IMR-90 (cell line): ENCODE measurements around the gene MKX. TPM values are rescaled to one million over a fixed set of nuclear protein-coding genes. Genes with fewer than 3 reads are reported as not detected.

Experiments used
- ATAC-seq: fragments of 200-7000 bp; cut with Tn5 transposase; 2 replicates; pipeline ENCODE4 v1.9.1; 2020; ENCODE audit warnings: low read depth, mild to moderate bottlenecking, moderate library complexity
- BruUV-seq: library from RNA; stranded (reverse); fragments of 400-500 nt; replicated peaks from 2 replicates; lab custom pipeline; 2021; lab: Mats Ljungman, UMichigan
- CTCF ChIA-PET: fragments of 300-600 bp; formaldehyde crosslinking; extraction: SDS; loops from one replicate; lab custom pipeline; 2021; ENCODE audit warnings: antibody characterized with exemption; lab: Yijun Ruan, JAX
- POLR2A ChIA-PET: fragments of 300-600 bp; sonication (Branson Sonifier 250); formaldehyde crosslinking; loops from one replicate; lab custom pipeline; 2022; ENCODE audit warnings: antibody characterized with exemption; ENCODE audit not compliant: unreplicated experiment; lab: Charles Lee
- DNase-seq: peaks from one replicate; pipeline ENCODE4 v3.0.0; 2013
- H2AFZ ChIP-seq: replicated peaks from 2 replicates; pipeline ENCODE3; 2013; ENCODE audit warnings: low read length, mild to moderate bottlenecking; ENCODE audit not compliant: poor library complexity
- H2AK5ac ChIP-seq: 2 replicates; pipeline ENCODE4 v1.6.1; 2013; ENCODE audit warnings: low read depth, low read length, inconsistent platforms
- H2AK9ac ChIP-seq: replicated peaks from 2 replicates; pipeline ENCODE3; 2013; ENCODE audit warnings: mild to moderate bottlenecking, low read depth, low read length, moderate library complexity; ENCODE audit not compliant: poor library complexity
- H2BK120ac ChIP-seq: 2 replicates; pipeline ENCODE4 v1.6.1; 2013; ENCODE audit warnings: low read depth, low read length, inconsistent platforms
- H2BK15ac ChIP-seq: 3 replicates; pipeline ENCODE4 v1.6.1; 2013; ENCODE audit warnings: low read depth, low read length, inconsistent platforms
- H2BK20ac ChIP-seq: 2 replicates; pipeline ENCODE4 v1.6.1; 2013; ENCODE audit warnings: low read depth, mild to moderate bottlenecking, inconsistent platforms, low read length, moderate library complexity
- H2BK5ac ChIP-seq: 2 replicates; pipeline ENCODE4 v1.6.1; 2013; ENCODE audit warnings: mild to moderate bottlenecking, low read depth, low read length, inconsistent platforms; ENCODE audit not compliant: poor library complexity, severe bottlenecking
- H3K14ac ChIP-seq: replicated peaks from 2 replicates; pipeline ENCODE4 v1.6.1; 2013; ENCODE audit warnings: low read depth, low read length, inconsistent platforms
- H3K18ac ChIP-seq: 2 replicates; pipeline ENCODE4 v1.6.1; 2013; ENCODE audit warnings: low read depth, low read length, control low read depth
- H3K23ac ChIP-seq: 2 replicates; pipeline ENCODE4 v1.6.1; 2013; ENCODE audit warnings: low read depth, low read length, inconsistent platforms
- H3K27ac ChIP-seq: 2 replicates; pipeline ENCODE4 v1.5.1; 2013; ENCODE audit warnings: mild to moderate bottlenecking, control low read depth, low read length; ENCODE audit not compliant: insufficient read depth
- H3K27me3 ChIP-seq: 2 replicates; pipeline ENCODE4 v1.6.1; 2013; ENCODE audit warnings: low read length; ENCODE audit not compliant: control insufficient read depth, insufficient read depth
- H3K36me3 ChIP-seq: 2 replicates; pipeline ENCODE4 v1.6.1; 2013; ENCODE audit warnings: low read length, mixed read lengths; ENCODE audit not compliant: control insufficient read depth, insufficient read depth
- H3K4ac ChIP-seq: 2 replicates; pipeline ENCODE4 v1.6.1; 2013; ENCODE audit warnings: low read depth, low read length, inconsistent platforms
- H3K4me1 ChIP-seq: 2 replicates; pipeline ENCODE4 v1.6.1; 2013; ENCODE audit warnings: low read length, mixed read lengths; ENCODE audit not compliant: control insufficient read depth, insufficient read depth
- H3K4me2 ChIP-seq: 2 replicates; pipeline ENCODE4 v1.6.1; 2013; ENCODE audit warnings: low read depth, mild to moderate bottlenecking, control low read depth, low read length, moderate library complexity
- H3K4me3 ChIP-seq: 2 replicates; pipeline ENCODE4 v1.5.1; 2013; ENCODE audit warnings: low read depth, mild to moderate bottlenecking, control low read depth, low read length, moderate library complexity; ENCODE audit not compliant: insufficient read depth
- H3K56ac ChIP-seq: 2 replicates; pipeline ENCODE4 v1.6.1; 2013; ENCODE audit warnings: low read length, inconsistent platforms; ENCODE audit not compliant: insufficient read depth; ENCODE audit errors: extremely low read depth
- H3K79me1 ChIP-seq, 2 experiments: 2 replicates each; pipeline ENCODE4 v1.6.1; 2013; ENCODE audit warnings: low read length in 2 of 2, inconsistent platforms in 1 of 2, low read depth in 1 of 2
- H3K9ac ChIP-seq: 2 replicates; pipeline ENCODE4 v1.6.1; 2013; ENCODE audit warnings: low read depth, low read length, control low read depth
- H3K9me1 ChIP-seq: 2 replicates; pipeline ENCODE4 v1.6.1; 2013; ENCODE audit warnings: low read length, inconsistent platforms; ENCODE audit not compliant: insufficient read depth
- H3K9me3 ChIP-seq: 2 replicates; pipeline ENCODE4 v1.6.1; 2013; ENCODE audit warnings: low read length; ENCODE audit not compliant: control insufficient read depth, insufficient read depth
- H4K20me1 ChIP-seq: 2 replicates; pipeline ENCODE4 v1.6.1; 2013; ENCODE audit warnings: low read length, inconsistent platforms; ENCODE audit not compliant: insufficient read depth
- H4K5ac ChIP-seq: 2 replicates; pipeline ENCODE4 v1.6.1; 2013; ENCODE audit warnings: mild to moderate bottlenecking, low read depth, low read length, control low read depth
- H4K8ac ChIP-seq, 2 experiments: 2 replicates each; pipeline ENCODE4 v1.6.1; 2013; ENCODE audit warnings: low read depth in 2 of 2, low read length in 2 of 2, control low read depth in 1 of 2, inconsistent platforms in 1 of 2
- H4K91ac ChIP-seq: 2 replicates; pipeline ENCODE4 v1.6.1; 2013; ENCODE audit warnings: low read depth, low read length, inconsistent platforms; ENCODE audit not compliant: insufficient read depth
- CEBPB ChIP-seq: IDR thresholded peaks from 2 replicates; pipeline ENCODE4 v1.6.1; 2012; ENCODE audit warnings: low read depth, low read length, improper control_type of control experiment
- CHD1 ChIP-seq: IDR thresholded peaks from 2 replicates; pipeline ENCODE4 v1.6.1; 2012; ENCODE audit warnings: low read depth, low read length, improper control_type of control experiment
- FOS ChIP-seq: fragments of 150-350 bp; IDR thresholded peaks from 2 replicates; pipeline ENCODE4 v1.6.1; 2016; ENCODE audit warnings: low read depth, low read length
- MAFK ChIP-seq: IDR thresholded peaks from 2 replicates; pipeline ENCODE4 v1.6.1; 2012; ENCODE audit warnings: low read depth, low read length, improper control_type of control experiment
- MAZ ChIP-seq: IDR thresholded peaks from 2 replicates; pipeline ENCODE4 v1.6.1; 2012; ENCODE audit warnings: low read depth, mild to moderate bottlenecking, low read length, improper control_type of control experiment, moderate library complexity, borderline replicate concordance
- MXI1 ChIP-seq: IDR thresholded peaks from 2 replicates; pipeline ENCODE4 v1.6.1; 2012; ENCODE audit warnings: low read depth, mild to moderate bottlenecking, low read length, moderate library complexity, borderline replicate concordance
- POLR2A ChIP-seq: IDR thresholded peaks from 2 replicates; pipeline ENCODE4 v1.6.1; 2012; ENCODE audit warnings: mild to moderate bottlenecking, low read depth, low read length
- RAD21 ChIP-seq: IDR thresholded peaks from 2 replicates; pipeline ENCODE4 v1.6.1; 2012; ENCODE audit warnings: low read length, improper control_type of control experiment
- RFX5 ChIP-seq: IDR thresholded peaks from 2 replicates; pipeline ENCODE4 v1.8.0; 2012; ENCODE audit warnings: low read depth, mild to moderate bottlenecking, low read length, moderate library complexity
- SMC3 ChIP-seq: fragments of 150-350 bp; IDR thresholded peaks from 2 replicates; pipeline ENCODE4 v1.6.1; 2016; ENCODE audit warnings: low read depth, mild to moderate bottlenecking, antibody characterized with exemption, low read length, moderate library complexity
- USF2 ChIP-seq: fragments of 150-350 bp; IDR thresholded peaks from 2 replicates; pipeline ENCODE4 v1.6.1; 2017; ENCODE audit warnings: mild to moderate bottlenecking, antibody characterized with exemption, low read length, low read depth
- WGBS, 2 experiments: methylation state at CpG; one replicate each; pipeline versions ENCODE4 v1.1.5 to v1.1.7; 2013; ENCODE audit warnings: missing lambda C conversion rate in 2 of 2; ENCODE audit not compliant: insufficient read length in 1 of 2; ENCODE audit errors: extremely low coverage in 2 of 2; 5-methylcytosine and 5-hydroxymethylcytosine counted together
- dilution Hi-C: fragments of 300-500 bp; cut with HindIII; formaldehyde crosslinking; loops from one replicate; pipeline ENCODE4 v1.14.3; 2018; ENCODE audit warnings: low sequenced_read_pairs; ENCODE audit not compliant: unreplicated experiment
- in situ Hi-C: fragments of 300-500 bp; cut with MboI; formaldehyde crosslinking; loops from 3 replicates; pipeline ENCODE4 v1.14.3; 2019; ENCODE audit warnings: low sequenced_read_pairs, inconsistent platforms, mixed read lengths
- intact Hi-C: fragments of 100-400 bp; cut with micrococcal nuclease; formaldehyde crosslinking; loops from 2 replicates; pipeline ENCODE4 v1.10.0; 2022
- polyA plus RNA-seq, 3 experiments: library from polyadenylated mRNA; depleted of rRNA; stranded (reverse); fragments of >200 nt; gene quantifications; 2 replicates each; pipeline ENCODE4 v1.2.3, GENCODE V29; 2012; ENCODE audit warnings: low replicate concordance in 1 of 3
- total RNA-seq: library from RNA; depleted of rRNA; stranded (reverse); fragments of >200 nt; gene quantifications from 2 replicates; pipeline ENCODE4 v1.2.3, GENCODE V29; 2012

Gene MKX
- total and polyA plus RNA-seq, 2 of the 4 experiments (the other 2 are of a cell fraction): 0.10 to 0.36 TPM

GRCh38 chr10:27626890-27627289 lies 118.7 kb downstream of the MKX start:
- H2BK5ac ChIP-seq: no peak overlapping the region
- H3K27me3 ChIP-seq: peaks cover 3% of the 10 kb centered on the region
- H3K9me3 ChIP-seq: no peaks in the 10 kb centered on the region
- no peak overlapping the region for H2BK20ac ChIP-seq
- no peak overlapping the region for H2BK120ac ChIP-seq
- H2AK5ac ChIP-seq: no peak overlapping the region
- H2AK9ac ChIP-seq: no peak overlapping the region
- no peaks in the 10 kb centered on the region for H3K36me3 ChIP-seq
- H4K5ac ChIP-seq: no peak overlapping the region
- H4K20me1 ChIP-seq: no peaks in the 10 kb centered on the region
- no peak overlapping the region for H3K56ac ChIP-seq
- H3K4me3 ChIP-seq: no peak overlapping the region
- BruUV-seq: no TSS peak
- intact Hi-C loops (no loop called here), dilution Hi-C loops (no loop called here), in situ Hi-C loops (no loop called here)
- no peak overlapping the region for H2AFZ ChIP-seq
- DNase-seq: no peak
- no peak overlapping the region for H3K9ac ChIP-seq
- no peak overlapping the region for H2BK15ac ChIP-seq
- H3K23ac ChIP-seq: no peak overlapping the region
- H4K8ac ChIP-seq: no peak overlapping the region
- no peaks in the 10 kb centered on the region for H3K79me1 ChIP-seq
- no peak overlapping the region for H3K14ac ChIP-seq
- no peak overlapping the region for H3K27ac ChIP-seq
- no peak for TF ChIP-seq MAZ
- no peak for TF ChIP-seq RAD21
- no peak for TF ChIP-seq MAFK
- no peak for TF ChIP-seq SMC3
- TF ChIP-seq POLR2A: no peak
- TF ChIP-seq FOS: no peak
- TF ChIP-seq CHD1: no peak
- no peak for TF ChIP-seq RFX5
- TF ChIP-seq CEBPB: no peak
- TF ChIP-seq USF2: no peak
- no peak for TF ChIP-seq MXI1
- H3K9me1 ChIP-seq: no peaks in the 10 kb centered on the region
- ChIA-PET CTCF (no interaction called here), POLR2A (no interaction called here)
- peaks cover 2% of the 10 kb centered on the region; the same call in 1 of the 2 replicates for H3K4me1 ChIP-seq
- H4K91ac ChIP-seq: no peak overlapping the region
- H3K4ac ChIP-seq: no peak overlapping the region
- no peak overlapping the region for H3K18ac ChIP-seq
- WGBS, 2 experiments: no CpG with 5 or more reads among the region's 6 CpGs
- no peak for ATAC-seq
- no peak overlapping the region for H3K4me2 ChIP-seq
